H1 (cell line): Measurements from ENCODE around the gene HHAT. TPM values are rescaled to one million over a fixed set of nuclear protein-coding genes. Genes with fewer than 3 reads are reported as not detected.

Experiments used
- CTCF ChIA-PET: fragments of 300-600 bp; sonication (Branson Sonifier 250); formaldehyde crosslinking; loops from one replicate; lab custom pipeline; 2021; ENCODE audit not compliant: partially characterized antibody; lab: Charles Lee
- POLR2A ChIA-PET: fragments of 300-600 bp; sonication (Branson Sonifier 250); formaldehyde crosslinking; loops from one replicate; lab custom pipeline; 2021; ENCODE audit warnings: inconsistent platforms; ENCODE audit not compliant: partially characterized antibody; lab: Charles Lee
- DNase-seq, 2 experiments: peaks; one replicate each; pipeline versions ENCODE4 v3.0.0 to v3.0.0-alpha.2; 2010 to 2022; ENCODE audit warnings: low spot score in 2 of 2, low read depth in 1 of 2, mixed read lengths in 1 of 2
- FAIRE-seq: peaks from 2 replicates; lab custom pipeline; 2011; peaks lifted over from hg19 to GRCh38; lab: Jason Lieb, UNC
- H2AFZ ChIP-seq: 2 replicates; pipeline ENCODE4 v1.8.1; 2012; ENCODE audit warnings: low read length, inconsistent platforms
- H2AK5ac ChIP-seq: 2 replicates; pipeline ENCODE4 v1.6.1; 2013; ENCODE audit warnings: low read depth, low read length
- H2BK120ac ChIP-seq: replicated peaks from 2 replicates; pipeline ENCODE3; 2013; ENCODE audit warnings: low read depth, low read length, inconsistent platforms
- H2BK12ac ChIP-seq: 2 replicates; pipeline ENCODE4 v1.6.1; 2013; ENCODE audit warnings: low read depth, low read length
- H2BK15ac ChIP-seq: 2 replicates; pipeline ENCODE4 v1.6.1; 2013; ENCODE audit warnings: low read length
- H2BK20ac ChIP-seq: 2 replicates; pipeline ENCODE4 v1.6.1; 2013; ENCODE audit warnings: low read length
- H2BK5ac ChIP-seq: 2 replicates; pipeline ENCODE4 v1.6.1; 2013; ENCODE audit warnings: low read depth, low read length
- H3K14ac ChIP-seq: 2 replicates; pipeline ENCODE4 v1.6.1; 2013; ENCODE audit warnings: inconsistent platforms; ENCODE audit not compliant: insufficient read length
- H3K18ac ChIP-seq: 2 replicates; pipeline ENCODE4 v1.6.1; 2013; ENCODE audit warnings: low read length; ENCODE audit errors: extremely low read depth
- H3K23ac ChIP-seq: 2 replicates; pipeline ENCODE4 v1.6.1; 2013; ENCODE audit warnings: inconsistent platforms; ENCODE audit not compliant: insufficient read length
- H3K23me2 ChIP-seq: 2 replicates; pipeline ENCODE4 v1.6.1; 2013; ENCODE audit warnings: low read depth, low read length
- H3K27ac ChIP-seq: 2 replicates; pipeline ENCODE4 v1.6.1; 2011; ENCODE audit warnings: low read depth, low read length, inconsistent platforms
- H3K27me3 ChIP-seq, 4 experiments: replicated peaks in 1 of 4; 1 replicate in 1 of 4; 2 replicates in 3 of 4; pipeline versions ENCODE4 v1.6.1 to v1.8.1; 2011 to 2013; ENCODE audit warnings: low read length in 3 of 4, mild to moderate bottlenecking in 3 of 4, inconsistent platforms in 2 of 4, mixed read lengths in 2 of 4, moderate library complexity in 1 of 4; ENCODE audit not compliant: control insufficient read depth in 3 of 4, insufficient read depth in 3 of 4; ENCODE audit errors: extremely low read depth in 1 of 4
- H3K36me3 ChIP-seq, 4 experiments: 2 replicates each; pipeline versions ENCODE4 v1.6.1 to v1.8.1; 2011 to 2013; ENCODE audit warnings: mild to moderate bottlenecking in 4 of 4, low read length in 3 of 4, moderate library complexity in 2 of 4, control low read depth in 1 of 4, inconsistent platforms in 1 of 4; ENCODE audit not compliant: insufficient read depth in 4 of 4, control insufficient read depth in 2 of 4
- H3K4ac ChIP-seq: replicated peaks from 2 replicates; pipeline ENCODE3; 2013; ENCODE audit warnings: low read length, low read depth, mixed read lengths, inconsistent platforms; ENCODE audit not compliant: insufficient read length
- H3K4me1 ChIP-seq, 4 experiments: replicated peaks in 1 of 4; 1 replicate in 1 of 4; 2 replicates in 3 of 4; pipeline versions ENCODE4 v1.6.1 to v1.8.1; 2011 to 2013; ENCODE audit warnings: low read length in 3 of 4, inconsistent platforms in 2 of 4, mixed read lengths in 1 of 4; ENCODE audit not compliant: insufficient read depth in 4 of 4, control insufficient read depth in 3 of 4
- H3K4me2 ChIP-seq, 2 experiments: 2 replicates each; pipeline versions ENCODE4 v1.6.1 to v1.8.1; 2011 to 2013; ENCODE audit warnings: low read depth in 2 of 2, low read length in 2 of 2, control low read depth in 1 of 2, inconsistent platforms in 1 of 2, mild to moderate bottlenecking in 1 of 2; ENCODE audit not compliant: insufficient read depth in 1 of 2
- H3K4me3 ChIP-seq, 4 experiments: fragments of 200-600, 300-600 bp in 1 of 4; sonication (generic), shearing (Covaris generic), sonication (Bioruptor Twin) in 1 of 4; 2 replicates each; pipeline versions ENCODE4 v1.5.1 to v1.8.1; 2011 to 2016; ENCODE audit warnings: low read length in 4 of 4, low read depth in 3 of 4, control low read depth in 2 of 4, inconsistent platforms in 2 of 4, mild to moderate bottlenecking in 2 of 4, mixed read lengths in 1 of 4, moderate library complexity in 1 of 4; ENCODE audit not compliant: insufficient read depth in 2 of 4; ENCODE audit errors: extremely low read depth in 1 of 4
- H3K56ac ChIP-seq: replicated peaks from 2 replicates; pipeline ENCODE3; 2013; ENCODE audit warnings: low read depth, mild to moderate bottlenecking, mixed read lengths, low read length, inconsistent platforms; ENCODE audit not compliant: insufficient read length
- H3K79me1 ChIP-seq: 2 replicates; pipeline ENCODE4 v1.6.1; 2013; ENCODE audit warnings: low read depth, low read length, control low read depth
- H3K79me2 ChIP-seq, 2 experiments: 2 replicates each; pipeline versions ENCODE4 v1.6.1 to v1.8.1; 2012 to 2013; ENCODE audit warnings: low read length in 2 of 2, mild to moderate bottlenecking in 2 of 2, inconsistent platforms in 1 of 2; ENCODE audit not compliant: insufficient read depth in 2 of 2, control insufficient read depth in 1 of 2
- H3K9ac ChIP-seq, 4 experiments: replicated peaks in 1 of 4; 1 replicate in 1 of 4; 2 replicates in 3 of 4; pipeline versions ENCODE4 v1.6.1 to v1.8.1; 2011 to 2013; ENCODE audit warnings: low read depth in 3 of 4, low read length in 3 of 4, control low read depth in 2 of 4, mild to moderate bottlenecking in 2 of 4, moderate library complexity in 2 of 4, inconsistent platforms in 1 of 4; ENCODE audit errors: extremely low read depth in 1 of 4
- H3K9me3 ChIP-seq, 2 experiments: 2 replicates each; pipeline versions ENCODE4 v1.6.1 to v1.8.1; 2012 to 2013; ENCODE audit warnings: mild to moderate bottlenecking in 2 of 2, moderate library complexity in 2 of 2, control low read depth in 1 of 2, inconsistent platforms in 1 of 2, low read depth in 1 of 2, low read length in 1 of 2, mixed read lengths in 1 of 2; ENCODE audit not compliant: insufficient read depth in 2 of 2
- H4K20me1 ChIP-seq, 2 experiments: replicated peaks in 1 of 2; 2 replicates each; pipeline versions ENCODE3 to v1.8.1; 2011 to 2013; ENCODE audit warnings: inconsistent platforms in 2 of 2, low read length in 2 of 2, mild to moderate bottlenecking in 1 of 2; ENCODE audit not compliant: insufficient read depth in 2 of 2, control insufficient read depth in 1 of 2
- H4K5ac ChIP-seq: 2 replicates; pipeline ENCODE4 v1.6.1; 2013; ENCODE audit warnings: low read length, low read depth, mixed read lengths, inconsistent platforms; ENCODE audit not compliant: insufficient read length
- H4K8ac ChIP-seq: 2 replicates; pipeline ENCODE4 v1.8.0; 2013; ENCODE audit warnings: mild to moderate bottlenecking, moderate library complexity, low read length, inconsistent platforms; ENCODE audit not compliant: insufficient read depth; ENCODE audit errors: extremely low read depth
- H4K91ac ChIP-seq: replicated peaks from 2 replicates; pipeline ENCODE3; 2013; ENCODE audit warnings: low read length, mixed read lengths, inconsistent platforms; ENCODE audit not compliant: insufficient read length
- CEBPB ChIP-seq: IDR thresholded peaks from 2 replicates; pipeline ENCODE4 v1.6.1; 2012; ENCODE audit warnings: low read depth, low read length
- CTBP2 ChIP-seq: IDR thresholded peaks from 2 replicates; pipeline ENCODE4 v1.7.0; 2011; ENCODE audit warnings: borderline replicate concordance, mild to moderate bottlenecking, moderate library complexity, mixed read lengths, low read length; ENCODE audit not compliant: insufficient read depth, insufficient read length
- EZH2 ChIP-seq: fragments of 200-600 bp; sonication (generic); IDR thresholded peaks from 2 replicates; pipeline ENCODE4 v1.7.1; 2012; ENCODE audit warnings: low read depth, mild to moderate bottlenecking, moderate library complexity, low read length, inconsistent platforms; ENCODE audit not compliant: severe bottlenecking
- POLR2AphosphoS5 ChIP-seq: IDR thresholded peaks from 2 replicates; pipeline ENCODE4 v1.6.1; 2011; ENCODE audit warnings: low read depth, low read length
- RNF2 ChIP-seq: fragments of 200-900, 300-1000 bp; sonication (generic); IDR thresholded peaks from 2 replicates; pipeline ENCODE4 v1.7.1; 2016; ENCODE audit warnings: borderline replicate concordance, low read depth, mild to moderate bottlenecking, antibody characterized with exemption, low read length; ENCODE audit not compliant: poor library complexity, severe bottlenecking; ENCODE audit errors: missing control alignments
- YY1 ChIP-seq: IDR thresholded peaks from 2 replicates; pipeline ENCODE4 v1.6.1; 2011; ENCODE audit warnings: low read depth, mild to moderate bottlenecking, low read length
- WGBS, 2 experiments: shearing (Covaris generic) in 1 of 2; methylation state at CpG; one replicate each; pipeline versions ENCODE4 v1.1.6 to v1.1.7; 2013 to 2015; ENCODE audit warnings: low lambda C conversion rate in 2 of 2, mixed read lengths in 2 of 2, inconsistent platforms in 1 of 2, low coverage in 1 of 2, missing lambda C conversion rate in 1 of 2; ENCODE audit not compliant: insufficient replicate concordance in 2 of 2, insufficient coverage in 1 of 2, insufficient read length in 1 of 2; ENCODE audit errors: extremely low coverage in 1 of 2, missing lambda C conversion rate in 1 of 2; 5-methylcytosine and 5-hydroxymethylcytosine counted together
- polyA plus RNA-seq, 7 experiments: library from polyadenylated mRNA; depleted of rRNA in 3 of 7; stranded (reverse) in 5 of 7; unstranded in 2 of 7; fragments of >200 nt in 5 of 7; fragments of 200-250 nt in 2 of 7; gene quantifications; 1 replicate in 5 of 7; 2 replicates in 1 of 7; 4 replicates in 1 of 7; pipeline versions ENCODE4 v1.2.1 to v1.2.3, GENCODE V29; 2011 to 2013; ENCODE audit warnings: missing spikeins in 2 of 7, mixed read lengths in 2 of 7
- total RNA-seq: library from RNA; stranded (reverse); fragmentation: NEBNext Ultra II Directional; extraction: Animal tissue kit (Norgen Biotek cat#: 25700); gene quantifications from 2 replicates; pipeline ENCODE4 v1.2.1, GENCODE V29; 2021

Gene HHAT
- total and polyA plus RNA-seq, 2 of the 8 experiments (the other 6 are each of a cell fraction or from before 2014, with no cell fraction given): 0.15 to 0.51 TPM

DNA sequence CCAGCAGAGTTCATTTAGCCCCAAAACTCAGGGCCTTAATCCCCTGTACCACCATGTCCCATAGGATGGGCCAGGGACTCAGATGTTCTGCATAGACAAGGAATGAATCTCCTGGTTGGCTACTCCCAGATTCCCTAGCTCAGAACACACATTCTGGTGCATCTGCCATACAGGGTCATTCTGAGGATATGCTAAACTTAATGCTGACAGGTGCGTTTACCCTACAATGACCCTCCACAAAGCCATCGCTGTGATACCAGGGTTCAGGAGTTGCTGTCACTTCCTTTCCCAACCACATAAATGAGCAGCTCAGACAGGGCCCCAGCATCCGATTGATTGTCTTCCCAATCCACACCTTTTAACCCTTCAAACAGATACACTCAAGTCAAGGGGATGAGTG is 32.0 kb upstream of the HHAT start:
- Histone ChIP-seq H3K4ac (no peak overlapping the region), H2AFZ (no peak overlapping the region), H3K79me2 (no peaks in the 10 kb centered on the region), H3K36me3 (no peaks in the 10 kb centered on the region), H4K5ac (no peak overlapping the region), H3K14ac (no peak overlapping the region), H3K9ac (no peak overlapping the region), H3K27me3 (peaks cover 0 to 13% (median 9%) of the 10 kb centered on the region in 4 experiments; a peak in 4 of 7 replicates), H4K20me1 (no peaks in the 10 kb centered on the region), H3K56ac (no peak overlapping the region), H3K27ac (no peak overlapping the region), H2BK15ac (no peak overlapping the region), H3K4me2 (no peak overlapping the region), H2AK5ac (no peak overlapping the region), H3K79me1 (no peaks in the 10 kb centered on the region), H3K4me3 (no peak overlapping the region), H2BK5ac (no peak overlapping the region), H4K91ac (no peak overlapping the region), H2BK120ac (no peak overlapping the region), H2BK12ac (no peak overlapping the region), H3K23me2 (peaks cover 6% of the 10 kb centered on the region; the same call in 1 of the 2 replicates), H3K23ac (no peak overlapping the region), H3K9me3 (no peaks in the 10 kb centered on the region), H3K4me1 (peaks cover 0 to 13% (median 6%) of the 10 kb centered on the region in 4 experiments; a peak in 5 of 7 replicates), H3K18ac (no peak overlapping the region), H2BK20ac (no peak overlapping the region), H4K8ac (no peak overlapping the region)
- FAIRE-seq (no peak), DNase-seq (no peak)
- 92% methylated on average over 3 of the region's 3 CpGs; no CpG with 5 or more reads in 1 of the 2 experiments for whole genome bisulfite sequencing, 2 experiments
- CTCF ChIA-PET: interaction anchor here (0.7 to 2.9 kb wide), 3 partner anchors 9 to 58 kb away, joined by 3 to 15 read pairs (median 3); no protein-coding TSS in a partner anchor
- TF ChIP-seq EZH2 (no peak), RNF2 (no peak), YY1 (no peak), CTBP2 (no peak), CEBPB (no peak), POLR2AphosphoS5 (no peak)
- POLR2A ChIA-PET: no interaction called here
